Immature natural killer cell (primary cell): Measurements from ENCODE around the gene CNKSR3. TPM values are rescaled to one million over a fixed set of nuclear protein-coding genes. Genes with fewer than 3 reads are reported as not detected.

Source experiments
- DNase-seq, 3 donors: peaks; one replicate each; pipeline ENCODE4 v3.0.0; 2022; ENCODE audit warnings: mixed read lengths in 1 of 3
- H3K27ac Mint-ChIP-seq, 6 donors: one replicate each; pipeline ENCODE4 v1.8.0; 2020; ENCODE audit warnings: mixed read lengths in 6 of 6, mild to moderate bottlenecking in 5 of 6, inconsistent platforms in 4 of 6, moderate library complexity in 3 of 6
- H3K27me3 Mint-ChIP-seq, 3 donors: one replicate each; pipeline ENCODE4 v1.8.0; 2020 to 2021; ENCODE audit warnings: low read depth in 3 of 3, mild to moderate bottlenecking in 3 of 3, mixed read lengths in 3 of 3, moderate library complexity in 3 of 3, inconsistent platforms in 1 of 3
- H3K36me3 Mint-ChIP-seq, 3 donors: one replicate each; pipeline ENCODE4 v1.8.0; 2020; ENCODE audit warnings: mixed read lengths in 3 of 3, inconsistent platforms in 2 of 3, mild to moderate bottlenecking in 2 of 3
- H3K4me1 Mint-ChIP-seq, 2 donors: one replicate each; pipeline ENCODE4 v1.8.0; 2020; ENCODE audit warnings: inconsistent platforms in 2 of 2, mild to moderate bottlenecking in 2 of 2, mixed read lengths in 2 of 2, moderate library complexity in 1 of 2
- H3K4me3 Mint-ChIP-seq, 5 donors: one replicate each; pipeline ENCODE4 v1.8.0; 2020; ENCODE audit warnings: mild to moderate bottlenecking in 5 of 5, mixed read lengths in 5 of 5, inconsistent platforms in 3 of 5, moderate library complexity in 3 of 5
- H3K9me3 Mint-ChIP-seq, 6 donors: one replicate each; pipeline ENCODE4 v1.8.0; 2020; ENCODE audit warnings: mild to moderate bottlenecking in 6 of 6, mixed read lengths in 6 of 6, inconsistent platforms in 4 of 6, moderate library complexity in 3 of 6
- polyA plus RNA-seq, 3 donors: library from polyadenylated mRNA; unstranded; fragments of 300-500 nt; fragmentation: Illumina TruSeq; gene quantifications; one replicate each; pipeline ENCODE4 v1.2.3, GENCODE V29; 2021

CNKSR3 gene
- polyA plus RNA-seq, 3 donors from 2014 or later, result 0.13 TPM; not detected in 2

DNA sequence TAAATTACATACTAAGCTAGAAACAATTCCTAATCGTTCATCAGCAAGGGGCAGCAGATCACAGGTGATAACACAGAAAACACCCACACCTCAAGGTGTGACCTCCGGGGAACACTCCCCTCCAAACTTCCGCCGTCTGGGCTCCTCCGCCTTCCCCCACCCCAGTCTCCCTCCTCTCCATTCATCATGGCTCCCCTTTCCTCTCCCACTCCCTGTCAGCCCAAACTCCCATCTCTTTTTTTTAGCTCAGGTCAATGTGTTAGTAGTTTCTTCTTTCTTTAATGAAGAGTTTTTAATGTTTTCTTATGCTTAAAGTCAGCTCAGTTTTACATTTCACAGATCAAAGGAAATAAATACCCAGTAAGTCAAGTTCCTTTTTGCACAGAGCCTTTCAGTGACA lies 20.7 kb downstream of the CNKSR3 start:
- Mint-ChIP-seq H3K4me1 (no peaks in the 10 kb centered on the region), H3K9me3 (no peaks in the 10 kb centered on the region), H3K4me3 (no peak overlapping the region), H3K27me3 (peaks cover 0 to 4% (median 2%) of the 10 kb centered on the region in 3 donors), H3K27ac (no peak overlapping the region), H3K36me3 (no peaks in the 10 kb centered on the region)
- DNase-seq, result no peak

DNA sequence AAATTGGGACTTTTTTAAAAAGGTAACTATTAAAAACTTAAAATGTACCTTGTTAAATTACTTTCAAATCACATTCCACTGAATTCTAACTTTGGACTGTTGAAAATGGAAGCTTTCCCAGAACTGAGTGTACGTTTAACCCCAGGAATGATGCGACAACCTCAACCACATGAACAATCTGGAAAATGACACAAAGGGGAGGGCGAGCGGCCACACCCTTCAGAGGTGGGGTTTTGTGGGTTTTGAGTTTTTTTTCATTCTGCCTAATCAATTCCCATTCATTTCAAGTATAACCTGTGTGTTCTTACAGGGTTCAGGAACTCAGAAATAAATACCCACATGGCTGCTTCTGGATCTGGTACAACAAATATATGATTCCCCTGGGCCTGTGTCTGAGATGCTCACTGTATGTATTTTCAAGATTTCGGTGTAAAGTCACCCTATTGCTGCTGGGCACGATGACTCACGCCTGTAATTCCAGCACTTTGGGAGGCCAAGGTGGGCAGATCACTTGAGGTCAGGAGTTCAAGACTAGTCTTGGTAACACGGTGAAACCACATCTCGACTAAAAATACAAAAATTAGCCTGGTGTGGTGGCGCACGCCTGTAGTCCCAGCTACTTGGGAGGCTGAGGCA lies 21.6 kb downstream of the CNKSR3 start:
- no peaks in the 10 kb centered on the region for H3K4me1 Mint-ChIP-seq
- no peaks in the 10 kb centered on the region for H3K9me3 Mint-ChIP-seq
- no peaks in the 10 kb centered on the region for H3K36me3 Mint-ChIP-seq
- DNase-seq, result no peak
- H3K27ac Mint-ChIP-seq, result no peak overlapping the region
- peaks cover 0 to 4% (median 2%) of the 10 kb centered on the region in 3 donors for H3K27me3 Mint-ChIP-seq
- H3K4me3 Mint-ChIP-seq, result no peak overlapping the region

- Mint-ChIP-seq H3K27ac (no peak overlapping the region), H3K4me1 (no peaks in the 10 kb centered on the region), H3K4me3 (no peak overlapping the region), H3K9me3 (no peaks in the 10 kb centered on the region), H3K27me3 (peaks cover 0 to 4% (median 2%) of the 10 kb centered on the region in 3 donors), H3K36me3 (no peaks in the 10 kb centered on the region)
- DNase-seq, result no peak
Measured at GRCh38 chr6:154488248-154488593, 22.3 kb downstream of the CNKSR3 start.

GRCh38 chr6:154487367-154488247 lies 22.9 kb downstream of the CNKSR3 start:
- Mint-ChIP-seq H3K27ac (no peak overlapping the region), H3K4me1 (no peaks in the 10 kb centered on the region), H3K9me3 (no peaks in the 10 kb centered on the region), H3K27me3 (peaks cover 0 to 4% (median 2%) of the 10 kb centered on the region in 3 donors), H3K36me3 (no peaks in the 10 kb centered on the region), H3K4me3 (no peak overlapping the region)
- DNase-seq, result no peak

DNA sequence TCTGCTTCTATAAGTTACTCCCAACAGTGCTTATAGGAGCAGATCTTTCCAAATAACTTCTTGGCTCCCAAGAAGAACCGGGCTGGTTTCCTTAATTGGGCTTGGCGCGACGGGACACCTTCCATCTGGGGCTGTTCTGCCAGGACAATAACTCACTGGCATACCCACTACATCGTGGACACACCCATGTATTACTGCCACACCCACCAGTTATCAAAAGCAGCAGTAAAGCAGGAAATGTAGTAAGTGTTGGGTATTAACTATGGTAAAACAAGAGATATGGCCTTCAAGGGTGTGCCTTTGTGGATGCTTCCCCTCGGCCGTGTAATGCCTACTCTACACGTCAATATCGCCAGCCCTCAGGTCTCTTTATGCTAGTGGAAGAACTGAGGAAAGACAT lies 24.7 kb downstream of the CNKSR3 start:
- Mint-ChIP-seq H3K9me3 (no peaks in the 10 kb centered on the region), H3K27me3 (peaks cover 0 to 4% (median 2%) of the 10 kb centered on the region in 3 donors), H3K36me3 (no peaks in the 10 kb centered on the region), H3K4me1 (no peaks in the 10 kb centered on the region), H3K27ac (no peak overlapping the region), H3K4me3 (no peak overlapping the region)
- no peak for DNase-seq

- H3K27ac Mint-ChIP-seq, result no peak overlapping the region
- no peak overlapping the region for H3K4me3 Mint-ChIP-seq
- H3K4me1 Mint-ChIP-seq, result no peaks in the 10 kb centered on the region
- no peak for DNase-seq
- H3K9me3 Mint-ChIP-seq, result no peaks in the 10 kb centered on the region
- no peaks in the 10 kb centered on the region for H3K36me3 Mint-ChIP-seq
- H3K27me3 Mint-ChIP-seq, result peaks cover 0 to 2% (median 2%) of the 10 kb centered on the region in 3 donors
Measured at GRCh38 chr6:154484942-154485341, 25.5 kb downstream of the CNKSR3 start.

DNA sequence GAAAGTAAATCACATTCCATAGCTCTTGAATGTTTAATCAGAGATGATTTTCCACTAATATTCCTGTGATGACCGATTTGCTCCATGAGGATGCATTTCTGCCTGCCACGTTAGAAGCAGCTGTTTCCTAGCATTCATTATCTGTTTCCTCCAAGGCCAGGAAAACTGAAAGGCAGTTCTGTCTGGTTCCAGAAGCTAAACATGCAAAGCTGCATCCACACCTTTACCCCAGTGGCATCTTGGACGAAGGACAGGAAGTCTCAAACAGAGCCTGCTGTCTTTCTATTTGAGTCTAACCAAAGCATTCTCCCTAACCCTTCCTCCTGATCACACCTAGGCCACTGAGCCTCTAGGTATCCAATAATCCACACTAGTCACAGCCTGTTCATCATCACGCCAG lies 27.6 kb downstream of the CNKSR3 start:
- no peaks in the 10 kb centered on the region for H3K4me1 Mint-ChIP-seq
- no peak overlapping the region for H3K27ac Mint-ChIP-seq
- no peaks in the 10 kb centered on the region for H3K36me3 Mint-ChIP-seq
- DNase-seq, result no peak
- no peaks in the 10 kb centered on the region for H3K9me3 Mint-ChIP-seq
- no peak overlapping the region for H3K4me3 Mint-ChIP-seq
- H3K27me3 Mint-ChIP-seq, result peaks cover 0 to 5% (median 1%) of the 10 kb centered on the region in 3 donors

DNA sequence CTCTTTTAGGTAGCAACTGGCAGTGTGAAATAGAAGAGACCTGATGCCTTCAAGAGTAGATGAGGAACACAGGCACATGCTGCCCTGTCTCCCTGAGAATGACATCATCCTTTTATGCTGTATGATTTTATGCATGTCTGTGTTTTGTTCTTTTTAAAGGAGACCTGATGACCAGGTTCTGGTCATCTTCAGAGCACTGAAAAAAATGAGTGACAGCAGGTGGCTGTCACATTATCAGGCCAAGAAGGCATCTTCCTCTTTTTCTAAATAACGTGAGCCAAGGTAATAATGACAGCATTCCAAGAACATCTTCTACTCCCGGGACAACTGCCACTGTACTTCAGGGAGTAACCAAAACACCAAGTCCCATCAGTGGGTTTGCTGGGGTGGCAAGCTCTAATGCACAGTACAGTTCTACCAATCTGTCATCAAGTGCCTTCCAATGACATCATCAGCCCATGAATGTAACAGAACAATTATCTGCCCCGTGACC lies 28.9 kb downstream of the CNKSR3 start:
- H3K36me3 Mint-ChIP-seq, result no peaks in the 10 kb centered on the region
- DNase-seq, result no peak
- H3K9me3 Mint-ChIP-seq, result no peaks in the 10 kb centered on the region
- H3K4me1 Mint-ChIP-seq, result no peaks in the 10 kb centered on the region
- H3K27me3 Mint-ChIP-seq, result peaks cover 0 to 4% (median 3%) of the 10 kb centered on the region in 3 donors
- no peak overlapping the region for H3K4me3 Mint-ChIP-seq
- H3K27ac Mint-ChIP-seq, result no peak overlapping the region

GRCh38 chr6:154479771-154480639 lies 30.5 kb downstream of the CNKSR3 start:
- H3K9me3 Mint-ChIP-seq, result no peaks in the 10 kb centered on the region
- H3K4me3 Mint-ChIP-seq, result no peak overlapping the region
- no peak for DNase-seq
- no peaks in the 10 kb centered on the region for H3K36me3 Mint-ChIP-seq
- peaks cover 0 to 4% (median 3%) of the 10 kb centered on the region in 3 donors for H3K27me3 Mint-ChIP-seq
- no peaks in the 10 kb centered on the region for H3K4me1 Mint-ChIP-seq
- no peak overlapping the region for H3K27ac Mint-ChIP-seq

GRCh38 chr6:154479351-154479769 lies 31.1 kb downstream of the CNKSR3 start:
- Mint-ChIP-seq H3K27me3 (peaks cover 0 to 4% (median 3%) of the 10 kb centered on the region in 3 donors), H3K36me3 (no peaks in the 10 kb centered on the region), H3K4me1 (no peaks in the 10 kb centered on the region), H3K4me3 (no peak overlapping the region), H3K9me3 (no peaks in the 10 kb centered on the region), H3K27ac (no peak overlapping the region)
- no peak for DNase-seq

DNA sequence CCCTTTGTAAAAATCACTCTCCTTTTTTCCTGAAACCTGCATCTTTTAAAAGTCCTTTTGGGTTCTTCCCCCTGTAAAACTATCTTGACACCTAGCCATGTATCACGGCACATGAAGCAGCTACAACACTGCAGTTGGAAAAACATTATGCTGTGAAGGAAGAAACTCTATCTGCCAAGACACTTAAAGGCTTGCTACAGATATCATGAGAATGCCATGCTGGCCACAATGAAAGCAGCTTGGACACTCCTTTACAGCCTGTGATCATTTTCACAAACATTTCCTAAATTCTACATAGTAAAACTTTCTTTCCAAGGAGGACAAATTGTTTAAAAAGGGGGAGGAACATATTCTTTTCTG lies 31.8 kb downstream of the CNKSR3 start:
- H3K36me3 Mint-ChIP-seq, result no peaks in the 10 kb centered on the region
- no peak overlapping the region for H3K4me3 Mint-ChIP-seq

GRCh38 chr6:154478021-154478700 lies 32.3 kb downstream of the CNKSR3 start:
- H3K4me3 Mint-ChIP-seq, result no peak overlapping the region
- H3K27ac Mint-ChIP-seq, result no peak overlapping the region
- no peaks in the 10 kb centered on the region for H3K36me3 Mint-ChIP-seq
- DNase-seq, result no peak
- H3K27me3 Mint-ChIP-seq, result peaks cover 0 to 4% (median 3%) of the 10 kb centered on the region in 3 donors
- no peaks in the 10 kb centered on the region for H3K9me3 Mint-ChIP-seq
- no peaks in the 10 kb centered on the region for H3K4me1 Mint-ChIP-seq

More for the DNA sequence above, 31.8 kb downstream of the CNKSR3 start:
- no peaks in the 10 kb centered on the region for H3K9me3 Mint-ChIP-seq
- no peak for DNase-seq
- peaks cover 0 to 4% (median 3%) of the 10 kb centered on the region in 3 donors for H3K27me3 Mint-ChIP-seq
- no peaks in the 10 kb centered on the region for H3K4me1 Mint-ChIP-seq
- H3K27ac Mint-ChIP-seq, result no peak overlapping the region

DNA sequence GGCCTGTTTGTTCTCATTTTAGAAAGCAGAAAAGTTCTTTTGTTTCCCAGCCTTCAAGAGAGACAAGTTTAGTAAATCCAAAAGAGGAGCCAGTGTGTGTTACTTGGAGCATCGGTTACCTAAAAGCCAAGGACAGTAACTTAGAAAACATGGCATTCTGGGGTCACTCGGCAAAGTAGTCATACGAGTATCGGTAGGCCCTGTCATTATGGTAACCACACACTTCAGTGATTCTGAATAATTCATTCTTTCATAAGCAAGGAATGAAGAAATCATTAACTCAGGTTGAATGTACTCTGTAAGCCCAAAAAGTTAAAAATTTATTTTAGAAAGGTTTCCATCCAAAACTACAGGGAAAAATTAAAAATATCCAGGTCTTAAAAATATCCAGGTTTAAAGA lies 34.0 kb downstream of the CNKSR3 start:
- no peak for DNase-seq
- no peak overlapping the region for H3K4me3 Mint-ChIP-seq
- H3K27ac Mint-ChIP-seq, result no peak overlapping the region
- H3K9me3 Mint-ChIP-seq, result no peaks in the 10 kb centered on the region
- H3K4me1 Mint-ChIP-seq, result no peaks in the 10 kb centered on the region
- H3K27me3 Mint-ChIP-seq, result peaks cover 0 to 4% (median 3%) of the 10 kb centered on the region in 3 donors
- H3K36me3 Mint-ChIP-seq, result no peaks in the 10 kb centered on the region
